ENCODE measurements around the gene TAF4. TPM values are rescaled to one million over a fixed set of nuclear protein-coding genes. Genes with fewer than 3 reads are reported as not detected.
"Not testable (repeated sequence)": the region's sequence is repeated elsewhere in the genome, so short reads cannot be mapped to it uniquely, and the experiment has no call there.

The TAF4 gene
- total RNA-seq, 1 donor from 2014 or later: 20.0 TPM

DNA sequence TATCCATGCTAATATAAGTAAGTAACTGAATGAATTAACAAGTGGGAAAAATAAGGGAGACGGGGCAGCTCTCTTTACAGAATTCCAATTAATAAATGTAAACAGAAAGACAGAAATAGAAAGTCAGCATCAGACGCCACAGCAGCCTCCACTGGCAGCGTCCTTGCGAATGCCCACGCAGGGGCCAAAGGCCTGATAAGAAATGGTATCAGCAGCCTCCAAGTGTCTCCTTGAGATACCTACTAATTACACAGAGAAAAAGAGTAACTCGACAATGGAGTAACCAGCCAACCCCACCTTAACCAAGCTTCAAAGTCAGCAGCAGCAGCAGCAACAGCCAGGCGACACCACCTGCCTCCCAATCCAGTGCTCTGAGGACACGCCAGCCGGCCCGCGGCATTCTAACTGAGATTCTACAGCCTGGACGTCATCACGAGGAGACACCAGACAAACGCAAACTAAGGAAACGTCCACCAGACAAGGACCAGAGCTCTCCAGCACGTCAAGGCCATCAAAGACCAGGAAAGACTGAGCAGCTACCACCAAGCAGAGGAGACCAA, 78.8 kb downstream of the TAF4 start:
- Mint-ChIP-seq H3K27me3 (ENCODE audit: unreplicated experiment) (peaks cover 4% of the 10 kb centered on the region), H3K4me1 (ENCODE audit: low read depth, unreplicated experiment) (no peaks in the 10 kb centered on the region), H3K27ac (ENCODE audit: unreplicated experiment) (no peak overlapping the region), H3K4me3 (ENCODE audit: unreplicated experiment) (no peak overlapping the region), H3K9me3 (ENCODE audit: unreplicated experiment) (no peaks in the 10 kb centered on the region), H3K36me3 (ENCODE audit: unreplicated experiment) (peaks cover 18% of the 10 kb centered on the region)
- no peak for DNase-seq
- TF ChIP-seq, protein P1, sequence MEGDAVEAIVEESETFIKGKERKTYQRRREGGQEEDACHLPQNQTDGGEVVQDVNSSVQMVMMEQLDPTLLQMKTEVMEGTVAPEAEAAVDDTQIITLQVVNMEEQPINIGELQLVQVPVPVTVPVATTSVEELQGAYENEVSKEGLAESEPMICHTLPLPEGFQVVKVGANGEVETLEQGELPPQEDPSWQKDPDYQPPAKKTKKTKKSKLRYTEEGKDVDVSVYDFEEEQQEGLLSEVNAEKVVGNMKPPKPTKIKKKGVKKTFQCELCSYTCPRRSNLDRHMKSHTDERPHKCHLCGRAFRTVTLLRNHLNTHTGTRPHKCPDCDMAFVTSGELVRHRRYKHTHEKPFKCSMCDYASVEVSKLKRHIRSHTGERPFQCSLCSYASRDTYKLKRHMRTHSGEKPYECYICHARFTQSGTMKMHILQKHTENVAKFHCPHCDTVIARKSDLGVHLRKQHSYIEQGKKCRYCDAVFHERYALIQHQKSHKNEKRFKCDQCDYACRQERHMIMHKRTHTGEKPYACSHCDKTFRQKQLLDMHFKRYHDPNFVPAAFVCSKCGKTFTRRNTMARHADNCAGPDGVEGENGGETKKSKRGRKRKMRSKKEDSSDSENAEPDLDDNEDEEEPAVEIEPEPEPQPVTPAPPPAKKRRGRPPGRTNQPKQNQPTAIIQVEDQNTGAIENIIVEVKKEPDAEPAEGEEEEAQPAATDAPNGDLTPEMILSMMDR (IDR thresholded peaks at IDR 0.05; ENCODE audit: partially characterized antibody, unreplicated experiment): no peak

DNA sequence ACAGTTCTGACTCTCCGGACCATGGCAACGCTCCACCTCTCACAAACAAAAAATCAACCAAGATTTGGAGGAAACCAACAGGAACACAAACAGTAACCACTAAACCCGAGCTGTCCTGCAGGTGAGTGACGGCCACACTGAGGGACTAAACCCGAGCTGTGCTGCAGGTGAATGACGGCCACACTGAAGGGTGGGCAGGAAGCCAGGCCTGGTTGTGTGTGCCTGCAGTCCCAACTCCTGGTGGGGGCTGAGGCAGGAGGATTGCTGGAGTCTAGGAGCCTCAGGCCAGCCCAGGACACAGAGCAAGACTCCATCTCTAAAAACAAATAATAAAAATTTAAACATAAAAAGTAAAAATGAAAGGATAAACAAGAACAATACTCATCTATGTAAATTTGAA, 80.6 kb downstream of the TAF4 start:
- Mint-ChIP-seq H3K27ac (ENCODE audit: unreplicated experiment) (no peak overlapping the region), H3K4me3 (ENCODE audit: unreplicated experiment) (no peak overlapping the region), H3K9me3 (ENCODE audit: unreplicated experiment) (no peaks in the 10 kb centered on the region), H3K27me3 (ENCODE audit: unreplicated experiment) (peaks cover 7% of the 10 kb centered on the region), H3K4me1 (ENCODE audit: low read depth, unreplicated experiment) (no peaks in the 10 kb centered on the region), H3K36me3 (ENCODE audit: unreplicated experiment) (peaks cover 6% of the 10 kb centered on the region)
- no peak for DNase-seq
- TF ChIP-seq, protein P1 (IDR thresholded peaks at IDR 0.05; ENCODE audit: partially characterized antibody, unreplicated experiment): no peak

DNA sequence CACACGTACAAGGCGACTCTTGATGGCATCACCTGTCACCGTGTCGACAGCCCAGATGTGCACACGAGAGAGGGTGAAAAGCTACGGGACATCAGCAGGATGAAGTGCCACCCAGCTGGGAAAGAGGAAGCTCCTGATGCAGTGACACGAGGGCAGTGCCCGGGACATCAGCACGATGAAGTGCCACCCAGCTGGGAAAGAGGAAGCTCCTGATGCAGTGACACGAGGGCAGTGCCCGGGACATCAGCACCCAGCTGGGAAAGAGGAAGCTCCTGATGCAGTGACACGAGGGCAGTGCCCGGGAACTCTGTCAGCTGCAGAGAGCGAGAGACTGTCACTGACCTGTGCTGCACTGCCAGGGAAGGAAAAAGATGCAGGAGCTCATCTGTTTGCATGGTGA, 81.2 kb downstream of the TAF4 start:
- not testable (repeated sequence) for H3K4me3 Mint-ChIP-seq (ENCODE audit: unreplicated experiment); H3K9me3 Mint-ChIP-seq (ENCODE audit: unreplicated experiment); DNase-seq; H3K36me3 Mint-ChIP-seq (ENCODE audit: unreplicated experiment); H3K4me1 Mint-ChIP-seq (ENCODE audit: low read depth, unreplicated experiment); H3K27ac Mint-ChIP-seq (ENCODE audit: unreplicated experiment); H3K27me3 Mint-ChIP-seq (ENCODE audit: unreplicated experiment)

DNA sequence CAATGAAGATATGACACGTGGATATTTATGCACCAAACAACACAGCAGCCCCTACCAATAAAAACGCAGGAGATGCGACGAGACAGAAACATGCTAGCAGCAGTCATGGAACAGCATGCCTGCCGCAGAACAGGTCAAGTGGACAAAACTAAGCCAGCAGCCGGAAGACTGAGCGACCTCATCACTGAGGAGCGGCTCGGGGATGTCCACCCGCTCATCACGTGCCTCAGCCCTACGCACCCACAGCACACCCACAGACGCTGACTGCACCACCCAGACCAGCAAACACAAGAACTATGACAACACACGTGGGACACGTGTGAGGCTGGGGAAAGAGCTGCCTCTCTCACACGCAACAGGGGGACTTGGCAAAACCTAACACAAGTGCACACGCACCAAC, 81.7 kb downstream of the TAF4 start:
- H3K27ac Mint-ChIP-seq (ENCODE audit: unreplicated experiment): peak overlapping the region; percentile 13
- H3K9me3 Mint-ChIP-seq (ENCODE audit: unreplicated experiment): no peaks in the 10 kb centered on the region
- no peaks in the 10 kb centered on the region for H3K4me1 Mint-ChIP-seq (ENCODE audit: low read depth, unreplicated experiment)
- H3K36me3 Mint-ChIP-seq (ENCODE audit: unreplicated experiment): peaks cover 5% of the 10 kb centered on the region
- peaks cover 9% of the 10 kb centered on the region for H3K27me3 Mint-ChIP-seq (ENCODE audit: unreplicated experiment)
- no peak for DNase-seq
- TF ChIP-seq, protein P1 (IDR thresholded peaks at IDR 0.05; ENCODE audit: partially characterized antibody, unreplicated experiment): no peak
- H3K4me3 Mint-ChIP-seq (ENCODE audit: unreplicated experiment): no peak overlapping the region

DNA sequence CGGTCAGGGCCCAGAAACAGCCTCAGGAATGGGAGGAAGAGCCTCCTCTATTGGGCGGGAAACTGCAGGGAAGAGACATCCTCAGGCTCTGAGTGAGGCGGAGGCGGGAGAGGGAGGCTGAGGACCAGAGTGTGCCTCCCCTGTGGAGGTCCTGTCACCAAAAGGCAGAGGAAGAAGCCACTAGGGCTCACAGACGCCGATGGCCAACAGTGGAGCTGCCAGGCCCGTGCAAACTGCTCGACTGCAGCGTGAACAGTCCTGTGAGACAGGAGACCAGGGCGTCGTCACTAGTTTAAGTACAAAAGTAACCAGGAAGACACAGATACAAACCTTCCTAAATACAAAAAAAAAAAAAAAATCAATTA, 82.7 kb downstream of the TAF4 start:
- H3K27me3 Mint-ChIP-seq (ENCODE audit: unreplicated experiment): peaks cover 9% of the 10 kb centered on the region
- peaks cover 2% of the 10 kb centered on the region for H3K9me3 Mint-ChIP-seq (ENCODE audit: unreplicated experiment)
- DNase-seq: no peak
- H3K36me3 Mint-ChIP-seq (ENCODE audit: unreplicated experiment): peaks cover 5% of the 10 kb centered on the region
- no peak overlapping the region for H3K4me3 Mint-ChIP-seq (ENCODE audit: unreplicated experiment)
- H3K27ac Mint-ChIP-seq (ENCODE audit: unreplicated experiment): no peak overlapping the region
- H3K4me1 Mint-ChIP-seq (ENCODE audit: low read depth, unreplicated experiment): no peaks in the 10 kb centered on the region
- TF ChIP-seq, protein P1 (IDR thresholded peaks at IDR 0.05; ENCODE audit: partially characterized antibody, unreplicated experiment): no peak
